Cardiac fibroblast (primary cell): ENCODE results near the gene ANKRD39.

Experiments
- DNase-seq, 2 donors: peaks; one replicate each; pipeline versions ENCODE4 v3.0.0 to v3.0.0-alpha.2; 2010; ENCODE audit warnings: low read depth in 2 of 2
- H3K4me3 ChIP-seq, 2 donors: replicated peaks in 1 of 2; 1 replicate in 1 of 2; 2 replicates in 1 of 2; pipeline ENCODE4 v1.5.1; 2011; ENCODE audit warnings: low read depth in 2 of 2, low read length in 2 of 2, mild to moderate bottlenecking in 2 of 2, moderate library complexity in 1 of 2
- TF ChIP-seq, protein P1 (sequence below): IDR thresholded peaks from one replicate; pipeline ENCODE4 v1.5.1; 2011; ENCODE audit warnings: low read depth, mild to moderate bottlenecking, low read length, inconsistent platforms

ANKRD39 gene

DNA sequence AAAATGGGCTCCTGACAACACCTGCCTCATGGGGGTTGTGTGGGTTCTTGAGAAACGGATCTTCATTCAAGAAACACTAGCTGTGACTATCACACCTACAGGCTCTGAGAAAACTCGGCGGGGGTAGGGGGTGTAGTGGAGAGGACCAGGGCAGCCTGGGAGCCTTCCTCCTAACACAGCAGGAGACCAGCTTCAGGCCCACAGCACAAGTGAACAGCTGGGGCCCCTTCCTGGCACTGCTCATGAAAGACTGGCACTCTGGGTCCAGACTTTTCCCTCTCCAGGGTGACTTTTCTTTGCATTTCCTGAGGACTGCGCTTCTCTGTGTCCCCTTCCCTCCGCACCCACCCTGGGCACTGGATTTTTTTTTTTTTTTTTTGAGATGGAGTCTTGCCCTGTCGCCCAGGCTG lies 19.2 kb upstream of the ANKRD39 start:
- TF ChIP-seq, protein P1, sequence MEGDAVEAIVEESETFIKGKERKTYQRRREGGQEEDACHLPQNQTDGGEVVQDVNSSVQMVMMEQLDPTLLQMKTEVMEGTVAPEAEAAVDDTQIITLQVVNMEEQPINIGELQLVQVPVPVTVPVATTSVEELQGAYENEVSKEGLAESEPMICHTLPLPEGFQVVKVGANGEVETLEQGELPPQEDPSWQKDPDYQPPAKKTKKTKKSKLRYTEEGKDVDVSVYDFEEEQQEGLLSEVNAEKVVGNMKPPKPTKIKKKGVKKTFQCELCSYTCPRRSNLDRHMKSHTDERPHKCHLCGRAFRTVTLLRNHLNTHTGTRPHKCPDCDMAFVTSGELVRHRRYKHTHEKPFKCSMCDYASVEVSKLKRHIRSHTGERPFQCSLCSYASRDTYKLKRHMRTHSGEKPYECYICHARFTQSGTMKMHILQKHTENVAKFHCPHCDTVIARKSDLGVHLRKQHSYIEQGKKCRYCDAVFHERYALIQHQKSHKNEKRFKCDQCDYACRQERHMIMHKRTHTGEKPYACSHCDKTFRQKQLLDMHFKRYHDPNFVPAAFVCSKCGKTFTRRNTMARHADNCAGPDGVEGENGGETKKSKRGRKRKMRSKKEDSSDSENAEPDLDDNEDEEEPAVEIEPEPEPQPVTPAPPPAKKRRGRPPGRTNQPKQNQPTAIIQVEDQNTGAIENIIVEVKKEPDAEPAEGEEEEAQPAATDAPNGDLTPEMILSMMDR: no peak
- DNase-seq: no peak
- no peak overlapping the region for H3K4me3 ChIP-seq

DNA sequence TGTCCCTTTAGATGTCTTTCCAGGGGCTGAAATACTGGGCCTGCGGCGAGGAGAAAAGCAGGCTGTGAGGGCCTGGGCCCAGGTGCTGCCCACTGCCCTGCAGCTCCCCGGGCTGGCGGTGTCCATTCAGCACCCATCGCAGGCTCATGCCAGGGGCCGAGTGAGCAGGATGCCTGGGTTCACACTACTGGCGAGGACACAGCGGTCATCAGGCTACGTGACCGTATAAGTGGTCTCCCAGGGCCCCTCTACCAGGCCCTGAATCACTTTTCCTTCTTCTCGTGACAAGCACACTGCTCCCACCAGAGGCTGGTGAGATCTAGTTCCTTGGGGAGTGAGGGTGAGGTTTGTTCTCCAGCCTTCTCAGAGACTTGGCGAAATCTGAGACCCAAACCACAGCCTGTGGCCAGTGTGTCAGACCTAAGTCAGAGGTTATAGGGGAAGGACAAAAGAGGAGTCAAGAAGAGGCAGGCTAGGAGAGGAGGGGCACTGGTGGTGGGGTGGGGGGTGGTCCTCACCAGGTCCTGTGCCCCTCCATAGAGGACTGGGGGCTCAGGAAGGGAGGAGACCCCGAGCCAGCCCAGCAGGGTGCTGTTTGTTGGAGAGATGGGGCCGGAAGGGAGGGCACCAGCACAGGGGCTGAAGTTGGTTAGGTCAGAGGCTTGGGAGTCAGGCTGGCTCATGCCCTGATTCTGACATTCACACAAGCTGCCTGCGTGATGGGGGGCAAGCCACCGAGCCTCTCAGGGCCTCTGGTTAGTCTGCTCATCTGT lies 18.6 kb upstream of the ANKRD39 start:
- DNase-seq: peak in 1 of 2 donors; percentile 52
- TF ChIP-seq, protein P1: no peak

DNA sequence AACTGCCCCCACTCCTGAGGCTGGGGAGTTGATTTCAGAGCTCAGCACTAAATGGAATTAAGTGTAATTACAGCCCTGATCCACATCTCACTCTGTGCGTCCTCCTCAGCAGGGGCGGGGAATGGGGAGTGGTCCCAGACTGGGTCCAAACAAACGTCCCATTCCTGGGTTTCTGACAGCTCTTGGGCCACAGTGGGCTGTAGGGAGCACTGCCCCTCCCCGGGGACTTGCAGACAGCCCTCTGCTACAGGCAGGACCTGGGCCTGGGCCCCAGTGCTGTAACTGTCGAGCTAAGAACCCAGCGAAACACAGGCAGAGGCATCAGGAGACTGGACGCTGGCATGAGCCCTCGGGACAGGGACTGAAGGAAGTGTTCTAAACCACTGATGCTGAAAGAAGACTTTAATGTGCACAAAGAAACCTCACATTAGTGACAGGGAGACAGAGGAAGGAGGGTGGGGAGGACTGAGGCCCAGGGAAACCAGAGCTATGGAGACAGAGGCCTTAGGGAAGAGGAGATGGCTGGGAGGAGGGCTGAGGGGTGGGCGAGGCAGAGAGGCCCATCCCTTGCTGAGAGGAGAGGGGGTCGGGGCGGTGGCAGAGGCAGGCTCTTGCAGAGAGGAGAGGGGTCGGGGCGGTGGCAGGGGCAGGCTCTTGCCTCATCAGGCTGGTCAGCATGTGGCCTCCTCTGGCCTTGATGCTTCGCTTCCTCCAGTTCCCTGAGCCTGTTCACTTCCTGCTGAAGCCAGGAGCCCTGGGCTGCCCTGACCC lies 17.9 kb upstream of the ANKRD39 start:
- H3K4me3 ChIP-seq: no peak overlapping the region
- no peak for DNase-seq
- TF ChIP-seq, protein P1: no peak

More for the DNA sequence above, 18.6 kb upstream of the ANKRD39 start:
- no peak overlapping the region for H3K4me3 ChIP-seq

DNA sequence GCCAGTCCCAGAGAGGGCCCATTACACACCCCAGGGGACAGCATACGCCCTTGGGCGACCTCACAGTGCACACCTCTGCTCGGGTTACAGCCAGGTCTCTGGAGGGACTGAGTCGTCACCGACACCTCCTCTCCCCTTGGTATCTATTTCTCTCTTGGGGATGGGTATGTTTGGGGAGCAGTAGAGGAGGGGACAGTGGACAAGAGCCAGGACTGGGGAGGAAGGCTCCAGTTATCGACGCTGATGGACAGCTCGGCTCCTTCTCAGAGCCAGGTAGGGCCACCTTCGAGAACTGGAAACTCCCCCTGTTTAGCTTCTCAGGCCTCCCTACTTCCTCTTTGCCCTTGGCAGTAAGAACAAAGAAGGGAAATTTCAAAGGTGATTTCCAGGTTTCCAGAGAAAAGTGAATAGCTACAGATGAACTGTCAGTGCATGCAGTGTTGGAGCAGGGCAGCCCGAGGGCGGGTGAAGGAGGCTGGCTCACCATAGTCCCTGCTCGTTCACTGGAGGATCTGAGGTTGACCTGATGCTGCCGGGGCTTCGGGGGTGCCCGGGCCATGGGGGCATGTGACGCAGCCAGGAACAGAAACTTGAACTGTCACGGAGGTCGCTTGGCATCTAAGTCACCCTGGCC lies 16.5 kb upstream of the ANKRD39 start:
- TF ChIP-seq, protein P1: no peak
- DNase-seq: no peak

DNA sequence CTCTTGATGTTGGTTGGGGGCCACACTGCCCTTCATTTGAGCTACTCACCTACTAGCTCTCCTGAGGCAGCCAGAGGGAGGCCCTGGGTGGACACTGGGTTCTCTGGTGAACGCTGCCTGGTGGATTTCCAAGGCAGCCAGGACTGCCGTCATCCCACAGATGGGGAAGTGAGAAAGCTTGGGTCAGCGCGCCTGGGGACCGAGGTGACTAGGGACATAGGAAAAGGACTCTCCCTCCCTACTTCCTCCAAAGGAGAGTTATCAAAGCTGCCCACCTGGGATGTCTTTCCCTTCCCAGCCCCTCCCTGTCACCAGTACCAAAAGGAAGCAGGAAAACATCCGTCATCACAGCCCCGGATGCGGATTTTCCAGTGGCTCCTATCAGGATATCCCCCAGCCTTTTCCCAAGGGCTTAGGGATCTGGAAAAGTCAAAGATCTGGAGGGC lies 15.9 kb upstream of the ANKRD39 start:
- TF ChIP-seq, protein P1: no peak
- no peak for DNase-seq
- H3K4me3 ChIP-seq: no peak overlapping the region

More for the DNA sequence above, 16.5 kb upstream of the ANKRD39 start:
- no peak overlapping the region for H3K4me3 ChIP-seq

DNA sequence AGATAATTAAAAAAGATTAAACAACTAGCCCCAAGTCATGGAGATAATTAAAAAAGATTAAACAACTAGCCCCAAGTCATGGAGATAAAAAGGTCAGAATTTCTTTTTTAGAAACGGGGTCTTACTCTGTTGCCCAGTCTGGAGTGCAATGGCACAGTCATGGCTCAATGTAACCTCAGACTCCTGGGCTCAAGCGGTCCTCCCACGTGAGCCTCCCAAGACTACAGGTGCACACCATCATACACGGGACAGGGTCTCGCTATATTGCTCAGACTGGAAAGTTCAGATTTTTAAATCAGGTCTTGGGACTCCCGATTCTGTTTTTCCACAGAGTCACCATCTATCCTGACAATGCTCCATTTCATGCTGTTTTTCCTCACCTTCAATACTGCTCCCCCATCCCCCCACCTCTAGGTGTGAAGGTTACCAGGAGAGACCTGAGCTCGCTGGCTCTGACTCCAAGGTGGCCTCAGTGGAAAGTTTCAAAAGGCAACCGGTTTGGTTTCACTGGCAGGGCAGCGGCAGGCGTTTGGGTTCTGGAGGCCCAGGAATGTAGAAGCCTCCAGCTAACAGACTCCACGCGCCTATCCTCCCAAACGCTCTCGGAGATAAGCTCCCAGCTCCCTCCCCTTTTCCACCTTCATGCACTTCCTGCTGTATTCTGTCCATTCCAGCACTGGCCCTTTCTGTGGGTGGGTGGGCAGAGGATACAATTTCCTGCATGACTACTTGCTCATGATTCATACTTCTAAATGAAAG lies 15.0 kb upstream of the ANKRD39 start:
- TF ChIP-seq, protein P1: no peak
- peak in 1 of 2 donors; percentile 56 for DNase-seq
- H3K4me3 ChIP-seq: no peak overlapping the region
